Fibroblast of skin of right quadriceps (primary cell): ENCODE data around the gene GLS2.

Source experiments
- DNase-seq: peaks from one replicate; pipeline ENCODE4 v3.0.0-alpha.2; 2013

The GLS2 gene

GRCh38 chr12:56437430-56438176 lies 50.4 kb downstream of the GLS2 start:
- no peak for DNase-seq

- DNase-seq, result no peak
Observed at GRCh38 chr12:56434828-56435227, 53.1 kb downstream of the GLS2 start.

GRCh38 chr12:56431850-56432249 lies 56.1 kb downstream of the GLS2 start:
- DNase-seq, result no peak

- DNase-seq, result no peak
Observed at GRCh38 chr12:56431288-56431687, 56.7 kb downstream of the GLS2 start.

GRCh38 chr12:56425940-56426438 lies 62.0 kb downstream of the GLS2 start:
- DNase-seq, result no peak

- DNase-seq, result no peak
Observed at GRCh38 chr12:56425193-56425592, 62.8 kb downstream of the GLS2 start.
